H9 (cell line): ENCODE measurements around the gene ST3GAL6. TPM values are rescaled to one million over a fixed set of nuclear protein-coding genes. Genes with fewer than 3 reads are reported as not detected.

Experiments used
- DNase-seq: peaks from one replicate; pipeline ENCODE4 v3.0.0-alpha.2; 2017
- H2AFZ ChIP-seq: one replicate; pipeline ENCODE4 v1.6.1; 2013; ENCODE audit warnings: mild to moderate bottlenecking, low read length, control low read depth, moderate library complexity
- H2AK5ac ChIP-seq: 2 replicates; pipeline ENCODE4 v1.6.1; 2013; ENCODE audit warnings: low read length, control low read depth, mixed read lengths; ENCODE audit not compliant: insufficient read length
- H2BK120ac ChIP-seq: one replicate; pipeline ENCODE4 v1.6.1; 2013; ENCODE audit warnings: low read depth, mild to moderate bottlenecking, low read length, control low read depth, inconsistent platforms; ENCODE audit not compliant: poor library complexity, severe bottlenecking
- H2BK12ac ChIP-seq: 2 replicates; pipeline ENCODE4 v1.6.1; 2013; ENCODE audit warnings: low read length, control low read depth, mixed read lengths, low read depth; ENCODE audit not compliant: insufficient read length
- H2BK15ac ChIP-seq: 2 replicates; pipeline ENCODE4 v1.6.1; 2013; ENCODE audit warnings: low read depth, low read length, control low read depth
- H2BK20ac ChIP-seq: one replicate; pipeline ENCODE4 v1.6.1; 2013; ENCODE audit warnings: low read depth, mild to moderate bottlenecking, low read length, control low read depth, inconsistent platforms; ENCODE audit not compliant: poor library complexity, severe bottlenecking
- H2BK5ac ChIP-seq: 2 replicates; pipeline ENCODE4 v1.6.1; 2013; ENCODE audit warnings: low read length, control low read depth, mixed read lengths; ENCODE audit not compliant: insufficient read length
- H3K14ac ChIP-seq: 2 replicates; pipeline ENCODE4 v1.6.1; 2013; ENCODE audit warnings: low read length, control low read depth; ENCODE audit not compliant: insufficient read depth
- H3K18ac ChIP-seq: 2 replicates; pipeline ENCODE4 v1.6.1; 2013; ENCODE audit warnings: low read depth, mild to moderate bottlenecking, mixed read lengths, low read length, control low read depth; ENCODE audit not compliant: insufficient read length
- H3K23ac ChIP-seq: 2 replicates; pipeline ENCODE4 v1.6.1; 2013; ENCODE audit warnings: low read length, control low read depth, mixed read lengths, low read depth; ENCODE audit not compliant: insufficient read length
- H3K23me2 ChIP-seq: 2 replicates; pipeline ENCODE4 v1.6.1; 2013; ENCODE audit warnings: low read depth, mild to moderate bottlenecking, mixed read lengths, low read length, control low read depth; ENCODE audit not compliant: insufficient read length, poor library complexity, severe bottlenecking
- H3K27ac ChIP-seq: 2 replicates; pipeline ENCODE4 v1.5.1; 2013; ENCODE audit warnings: low read length, control low read depth, mixed read lengths, low read depth; ENCODE audit not compliant: insufficient read length
- H3K27me3 ChIP-seq: 2 replicates; pipeline ENCODE4 v1.6.1; 2013; ENCODE audit warnings: low read length, control low read depth, inconsistent platforms; ENCODE audit not compliant: insufficient read depth
- H3K4ac ChIP-seq: 2 replicates; pipeline ENCODE4 v1.6.1; 2013; ENCODE audit warnings: low read depth, mild to moderate bottlenecking, control low read depth, inconsistent platforms, low read length, moderate library complexity
- H3K4me1 ChIP-seq: 2 replicates; pipeline ENCODE4 v1.6.1; 2013; ENCODE audit warnings: low read length, control low read depth, inconsistent platforms; ENCODE audit not compliant: insufficient read depth
- H3K4me2 ChIP-seq: 2 replicates; pipeline ENCODE4 v1.6.1; 2013; ENCODE audit warnings: low read length, control low read depth, mixed read lengths; ENCODE audit not compliant: insufficient read length, insufficient read depth
- H3K56ac ChIP-seq: 2 replicates; pipeline ENCODE4 v1.6.1; 2013; ENCODE audit warnings: low read depth, mild to moderate bottlenecking, mixed read lengths, low read length, control low read depth; ENCODE audit not compliant: insufficient read length
- H3K79me1 ChIP-seq: 2 replicates; pipeline ENCODE4 v1.6.1; 2013; ENCODE audit warnings: low read depth, mild to moderate bottlenecking, moderate library complexity, low read length, control low read depth, inconsistent platforms; ENCODE audit not compliant: insufficient read depth, poor library complexity, severe bottlenecking
- H3K79me2 ChIP-seq: 2 replicates; pipeline ENCODE4 v1.6.1; 2013; ENCODE audit warnings: low read length, control low read depth, inconsistent platforms; ENCODE audit not compliant: insufficient read depth
- H3K9ac ChIP-seq: 2 replicates; pipeline ENCODE4 v1.6.1; 2013; ENCODE audit warnings: low read length, control low read depth, mixed read lengths; ENCODE audit not compliant: insufficient read length; ENCODE audit errors: extremely low read depth
- H3K9me3 ChIP-seq: one replicate; pipeline ENCODE4 v1.6.1; 2013; ENCODE audit warnings: low read depth, low read length, inconsistent platforms; ENCODE audit not compliant: control insufficient read depth
- H3T11ph ChIP-seq: one replicate; pipeline ENCODE4 v1.6.1; 2013; ENCODE audit warnings: mild to moderate bottlenecking, low read length, control low read depth, inconsistent platforms
- H4K20me1 ChIP-seq: one replicate; pipeline ENCODE4 v1.6.1; 2013; ENCODE audit not compliant: control insufficient read depth, insufficient read length, insufficient read depth
- H4K5ac ChIP-seq: 2 replicates; pipeline ENCODE4 v1.6.1; 2013; ENCODE audit warnings: low read depth, mild to moderate bottlenecking, mixed read lengths, low read length, control low read depth; ENCODE audit not compliant: insufficient read length
- H4K8ac ChIP-seq: replicated peaks from 2 replicates; pipeline ENCODE4 v1.6.1; 2013; ENCODE audit warnings: low read length, control low read depth, mixed read lengths, low read depth; ENCODE audit not compliant: insufficient read length
- H4K91ac ChIP-seq: 2 replicates; pipeline ENCODE4 v1.6.1; 2013; ENCODE audit warnings: low read depth, mild to moderate bottlenecking, moderate library complexity, mixed read lengths, low read length, control low read depth; ENCODE audit not compliant: insufficient read length
- H3K27ac Mint-ChIP-seq, 3 experiments: 2 replicates in 2 of 3; 3 replicates in 1 of 3; pipeline ENCODE4 v1.8.0; 2020 to 2021; ENCODE audit warnings: mixed read lengths in 3 of 3, mild to moderate bottlenecking in 1 of 3, moderate library complexity in 1 of 3
- H3K27me3 Mint-ChIP-seq: 2 replicates; pipeline ENCODE4 v1.8.0; 2021; ENCODE audit warnings: low read depth, mild to moderate bottlenecking, moderate library complexity, mixed read lengths
- H3K36me3 Mint-ChIP-seq, 3 experiments: 2 replicates in 2 of 3; 3 replicates in 1 of 3; pipeline ENCODE4 v1.8.0; 2020 to 2021; ENCODE audit warnings: low read depth in 3 of 3, mixed read lengths in 3 of 3; ENCODE audit not compliant: insufficient read depth in 1 of 3
- H3K4me1 Mint-ChIP-seq, 2 experiments: 2 replicates each; pipeline ENCODE4 v1.8.0; 2020; ENCODE audit warnings: mixed read lengths in 2 of 2
- H3K4me3 Mint-ChIP-seq, 2 experiments: 2 replicates in 1 of 2; 3 replicates in 1 of 2; pipeline ENCODE4 v1.8.0; 2020 to 2021; ENCODE audit warnings: mild to moderate bottlenecking in 2 of 2, mixed read lengths in 2 of 2, moderate library complexity in 1 of 2
- H3K9me3 Mint-ChIP-seq, 2 experiments: 2 replicates in 1 of 2; 3 replicates in 1 of 2; pipeline ENCODE4 v1.8.0; 2020; ENCODE audit warnings: mild to moderate bottlenecking in 2 of 2, mixed read lengths in 2 of 2, moderate library complexity in 1 of 2
- CTCF ChIP-seq: fragments of 200-600 bp; sonication (generic); conservative IDR thresholded peaks from 3 replicates; pipeline ENCODE4 v1.8.0; 2021; ENCODE audit warnings: antibody characterized with exemption, mild to moderate bottlenecking
- WGBS: extraction: QIAGEN DNeasy Blood & Tissue Kit; methylation state at CpG from one replicate; pipeline ENCODE4 v1.1.7; 2013; ENCODE audit warnings: missing lambda C conversion rate, low lambda C conversion rate, mixed read lengths; ENCODE audit not compliant: insufficient read length; ENCODE audit errors: extremely low coverage; 5-methylcytosine and 5-hydroxymethylcytosine counted together
- total RNA-seq: library from RNA; stranded (reverse); gene quantifications from 2 replicates; pipeline ENCODE4 v1.2.1, GENCODE V29; 2021

The ST3GAL6 gene
- total RNA-seq, 1 experiment from 2014 or later, result 6.4 TPM

DNA sequence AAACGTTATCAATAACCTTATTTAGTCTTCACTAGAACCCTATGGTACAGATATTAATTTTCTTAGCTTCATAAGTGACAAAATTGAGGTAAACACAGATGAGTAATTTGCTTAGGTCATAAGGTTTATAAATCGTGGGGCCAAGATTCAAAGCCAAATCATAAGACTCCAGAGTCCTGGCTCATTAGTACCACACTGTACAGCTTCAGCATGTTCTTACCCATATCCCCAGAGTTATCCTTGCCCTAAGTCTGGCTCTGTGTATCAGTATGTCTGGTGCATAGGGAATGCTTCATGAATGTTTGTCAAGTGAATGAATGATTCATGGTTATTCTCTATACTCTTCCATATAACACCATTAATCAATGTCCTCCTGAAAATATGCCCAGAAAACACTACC lies 45.6 kb upstream of the ST3GAL6 start:
- H3K4me1 Mint-ChIP-seq, result peaks cover 18 to 22% of the 10 kb centered on the region in 2 experiments
- H2BK5ac ChIP-seq, result no peak overlapping the region
- no peak for TF ChIP-seq CTCF

More for the DNA sequence above, 45.6 kb upstream of the ST3GAL6 start:
- no peak overlapping the region for H2AFZ ChIP-seq
- no peak overlapping the region for H3K4ac ChIP-seq
- Mint-ChIP-seq H3K9me3 (peaks cover 0 to 3% of the 10 kb centered on the region in 2 experiments; a peak in 3 of 5 replicates), H3K27me3 (peaks cover 4% of the 10 kb centered on the region; the same call in 1 of the 2 replicates), H3K27ac (no peak overlapping the region; a peak in 2 of 7 replicates), H3K36me3 (peaks cover 0 to 5% (median 2%) of the 10 kb centered on the region in 3 experiments; a peak in 3 of 7 replicates), H3K4me3 (no peak overlapping the region)
- DNase-seq, result no peak
- H3K27ac ChIP-seq, result no peak overlapping the region
- no peak overlapping the region for H3K56ac ChIP-seq
- no peak overlapping the region for H2BK12ac ChIP-seq
- no peak overlapping the region for H3T11ph ChIP-seq
- H3K4me1 ChIP-seq, result no peaks in the 10 kb centered on the region; the same call in 1 of the 2 replicates
- no peak overlapping the region for H4K5ac ChIP-seq
- no peak overlapping the region for H3K9ac ChIP-seq
- no peak overlapping the region for H4K91ac ChIP-seq
- WGBS, result no CpG with 5 or more reads among the region's 2 CpGs
- no peak overlapping the region for H2BK120ac ChIP-seq
- no peak overlapping the region for H3K18ac ChIP-seq
- no peak overlapping the region for H3K4me2 ChIP-seq
- no peaks in the 10 kb centered on the region for H3K79me1 ChIP-seq
- H3K23ac ChIP-seq, result no peak overlapping the region
- H2BK20ac ChIP-seq, result no peak overlapping the region
- no peak overlapping the region for H2BK15ac ChIP-seq
- no peaks in the 10 kb centered on the region for H3K9me3 ChIP-seq
- H4K20me1 ChIP-seq, result no peaks in the 10 kb centered on the region
- no peaks in the 10 kb centered on the region; the same call in 1 of the 2 replicates for H3K27me3 ChIP-seq
- H3K23me2 ChIP-seq, result no peaks in the 10 kb centered on the region
- H4K8ac ChIP-seq, result no peak overlapping the region
- no peak overlapping the region for H3K14ac ChIP-seq
- no peak overlapping the region for H2AK5ac ChIP-seq
- H3K79me2 ChIP-seq, result no peaks in the 10 kb centered on the region
